Epithelial cell of esophagus (primary cell): ENCODE measurements around the gene SHISAL1.

Experiments
- DNase-seq: peaks from one replicate; pipeline ENCODE4 v3.0.0; 2010; ENCODE audit warnings: low read depth
- H3K4me3 ChIP-seq: 2 replicates; pipeline ENCODE4 v1.5.1; 2011; ENCODE audit warnings: mild to moderate bottlenecking, low read length, control low read depth
- CTCF ChIP-seq: IDR thresholded peaks from 2 replicates; pipeline ENCODE4 v1.5.1; 2011; ENCODE audit warnings: low read depth, mild to moderate bottlenecking, low read length, control low read depth, inconsistent platforms; ENCODE audit not compliant: insufficient read depth; ENCODE audit errors: missing control alignments

The SHISAL1 gene

GRCh38 chr22:44357966-44358465 is 45.3 kb upstream of the SHISAL1 start:
- no peak for TF ChIP-seq CTCF
- H3K4me3 ChIP-seq = no peak overlapping the region
- no peak for DNase-seq

GRCh38 chr22:44357296-44357965 is 44.7 kb upstream of the SHISAL1 start:
- no peak overlapping the region for H3K4me3 ChIP-seq
- no peak for DNase-seq
- no peak for TF ChIP-seq CTCF

GRCh38 chr22:44355716-44356070 is 42.9 kb upstream of the SHISAL1 start:
- no peak for DNase-seq
- H3K4me3 ChIP-seq = no peak overlapping the region
- no peak for TF ChIP-seq CTCF

- H3K4me3 ChIP-seq = no peak overlapping the region
- TF ChIP-seq CTCF = no peak
- no peak for DNase-seq
These were observed 41.5 kb upstream of the SHISAL1 start for GRCh38 chr22:44354288-44354687.

- no peak for TF ChIP-seq CTCF
- DNase-seq = no peak
- H3K4me3 ChIP-seq = no peak overlapping the region
These were observed 40.3 kb upstream of the SHISAL1 start for GRCh38 chr22:44353041-44353440.

GRCh38 chr22:44352378-44353035 is 39.8 kb upstream of the SHISAL1 start:
- no peak for DNase-seq
- TF ChIP-seq CTCF = no peak
- no peak overlapping the region for H3K4me3 ChIP-seq
